Activated CD4-positive, alpha-beta T cell treated with anti-CD3 and anti-CD28 coated beads, Interleukin-2, Interleukin-6, amounts not matched to agents 100 ng/mL and 50 ng/mL, durations not matched to agents 16 hours and 8 hours (primary cell): ENCODE measurements around the gene TANC2.

Source experiments
- DNase-seq: peaks from one replicate; pipeline ENCODE4 v3.0.0-alpha.2; 2020

TANC2 gene

DNA sequence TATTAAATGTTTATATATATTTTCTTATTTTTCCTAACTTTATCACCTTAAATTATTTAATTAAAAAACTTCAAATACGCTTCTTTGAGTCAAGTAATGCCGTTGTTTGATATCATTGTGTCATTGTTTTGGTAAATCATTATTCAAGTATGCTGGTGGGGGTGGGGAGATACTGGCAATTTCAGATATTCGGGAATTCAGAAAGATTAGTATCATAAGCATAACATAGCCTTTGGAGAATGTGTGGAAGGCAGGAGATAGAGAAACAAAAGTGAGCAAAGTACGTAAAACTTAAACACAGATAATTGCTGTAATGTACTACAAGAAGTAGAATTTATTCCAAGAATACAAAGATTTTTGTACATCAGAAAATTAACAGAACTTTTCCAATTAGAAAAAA, 49.8 kb downstream of the TANC2 start:
- no peak for DNase-seq
